ENCODE results near the gene SLC34A3. TPM values are rescaled to one million over a fixed set of nuclear protein-coding genes. Genes with fewer than 3 reads are reported as not detected.

The SLC34A3 gene
- total RNA-seq, 1 donor: not detected

Other genes starting within 250 kb of the SLC34A3 start
- not detected in 2 replicates for gene LCNL1, start 247.9 kb upstream of the SLC34A3 start, total RNA-seq
- gene PAXX, start 238.5 kb upstream of the SLC34A3 start, total RNA-seq: 16.6 and 17.4 TPM in 2 replicates
- gene CLIC3, start 234.3 kb upstream of the SLC34A3 start, total RNA-seq: 0.14 and 0.27 TPM in 2 replicates
- 11.0 and 12.3 TPM in 2 replicates for gene ABCA2, start 202.7 kb upstream of the SLC34A3 start, total RNA-seq
- not detected in 2 replicates for gene FUT7, start 198.8 kb upstream of the SLC34A3 start, total RNA-seq
- 39.0 and 47.4 TPM in 2 replicates for gene NPDC1, start 184.7 kb upstream of the SLC34A3 start, total RNA-seq
- not detected in 2 replicates for gene ENTPD2, start 176.8 kb upstream of the SLC34A3 start, total RNA-seq
- gene SAPCD2, start 160.3 kb upstream of the SLC34A3 start, total RNA-seq: 19.7 and 36.7 TPM in 2 replicates
- 16.2 and 20.7 TPM in 2 replicates for gene UAP1L1, start 153.4 kb upstream of the SLC34A3 start, total RNA-seq
- gene MAN1B1, start 143.9 kb upstream of the SLC34A3 start, total RNA-seq: 45.7 and 53.3 TPM in 2 replicates
- gene DPP7, start 116.2 kb upstream of the SLC34A3 start, total RNA-seq: 55.6 and 69.3 TPM in 2 replicates
- under 0.01 and 0.14 TPM in 2 replicates for gene GRIN1, start 91.7 kb upstream of the SLC34A3 start, total RNA-seq
- gene LRRC26, start 60.9 kb upstream of the SLC34A3 start, total RNA-seq: not detected in 2 replicates
- not detected in 2 replicates for gene TMEM210, start 58.8 kb upstream of the SLC34A3 start, total RNA-seq
- gene ANAPC2, start 42.3 kb upstream of the SLC34A3 start, total RNA-seq: 28.2 and 31.2 TPM in 2 replicates
- gene SSNA1, start 42.2 kb upstream of the SLC34A3 start, total RNA-seq: 84.6 and 91.9 TPM in 2 replicates
- 6.3 and 8.7 TPM in 2 replicates for gene TPRN, start 30.2 kb upstream of the SLC34A3 start, total RNA-seq
- 25.2 and 27.3 TPM in 2 replicates for gene TMEM203, start 25.3 kb upstream of the SLC34A3 start, total RNA-seq
- gene NDOR1, start 25.2 kb upstream of the SLC34A3 start, total RNA-seq: 8.2 and 11.1 TPM in 2 replicates
- gene RNF208, start 8.7 kb upstream of the SLC34A3 start, total RNA-seq: 0.13 and 0.43 TPM in 2 replicates
- 0.27 and 0.29 TPM in 2 replicates for gene CYSRT1, start 5.7 kb upstream of the SLC34A3 start, total RNA-seq
- 0.07 TPM in 1 of 2 replicates, not detected in the other for gene RNF224, start 3.4 kb upstream of the SLC34A3 start, total RNA-seq
- 240 and 376 TPM in 2 replicates for gene TUBB4B, start 10.4 kb downstream of the SLC34A3 start, total RNA-seq
- gene STPG3, start 20.4 kb downstream of the SLC34A3 start, total RNA-seq: not detected in 2 replicates
- 52.3 and 62.5 TPM in 2 replicates for gene NELFB, start 24.4 kb downstream of the SLC34A3 start, total RNA-seq
- gene TOR4A, start 46.8 kb downstream of the SLC34A3 start, total RNA-seq: 48.3 and 50.1 TPM in 2 replicates
- 12.1 and 16.5 TPM in 2 replicates for gene NRARP, start 71.4 kb downstream of the SLC34A3 start, total RNA-seq
- 9.0 and 9.3 TPM in 2 replicates for gene EXD3, start 192.3 kb downstream of the SLC34A3 start, total RNA-seq
- 0.27 and 0.29 TPM in 2 replicates for gene NOXA1, start 192.5 kb downstream of the SLC34A3 start, total RNA-seq
- not detected in 2 replicates for gene ENTPD8, start 210.5 kb downstream of the SLC34A3 start, total RNA-seq
- gene NSMF, start 228.4 kb downstream of the SLC34A3 start, total RNA-seq: 38.8 and 44.0 TPM in 2 replicates